NCI-H1694 treated with DMSO at 0.1 percent for 48 hours (cell line): ENCODE measurements around the gene LGALS16.
"Not testable (repeated sequence)": the region's sequence is repeated elsewhere in the genome, so short reads cannot be mapped to it uniquely, and the experiment has no call there.

ENCODE experiments used
- DNase-seq: peaks from one replicate; lab custom pipeline; 2025; lab: John Stamatoyannopoulos, UW

Gene LGALS16

GRCh38 chr19:39677961-39678889, 22.5 kb downstream of the LGALS16 start:
- no peak for DNase-seq

DNA sequence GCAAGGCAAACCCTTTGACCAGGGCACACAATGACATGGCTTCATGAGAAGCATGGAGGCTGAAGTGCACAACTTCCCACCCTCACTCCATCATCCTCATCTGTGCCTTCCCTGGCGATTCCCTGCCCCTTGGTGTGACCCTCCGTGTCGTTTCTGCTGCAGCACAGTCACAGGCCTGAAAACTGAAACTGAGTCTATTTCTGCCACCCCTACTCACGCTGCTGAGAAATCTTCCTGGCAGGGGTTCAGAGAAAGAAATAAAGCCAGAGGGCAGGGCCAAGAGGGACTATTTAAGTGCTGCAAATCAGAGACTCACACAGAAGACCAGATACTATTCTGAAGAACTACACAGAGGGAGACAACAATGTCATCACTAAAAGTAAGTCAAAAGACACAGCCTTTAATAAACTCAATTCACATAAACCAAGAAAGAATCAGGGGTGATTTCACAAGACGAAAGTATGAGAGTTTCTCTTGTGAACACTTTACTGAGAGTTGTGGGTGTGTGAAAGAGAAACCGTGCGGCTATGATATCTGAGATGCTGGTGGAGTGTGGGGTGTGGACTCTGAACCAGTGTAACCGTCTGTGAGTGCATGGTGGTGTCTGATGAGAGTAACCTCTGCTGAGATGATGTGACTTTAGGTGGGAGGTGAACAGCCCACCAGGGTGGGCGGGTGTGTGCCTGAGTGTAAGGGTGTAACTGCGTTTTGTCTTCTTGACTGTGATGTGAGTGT, 23.5 kb downstream of the LGALS16 start:
- DNase-seq: no peak

- no peak for DNase-seq
Measured at GRCh38 chr19:39679791-39680168, 24.1 kb downstream of the LGALS16 start.

DNA sequence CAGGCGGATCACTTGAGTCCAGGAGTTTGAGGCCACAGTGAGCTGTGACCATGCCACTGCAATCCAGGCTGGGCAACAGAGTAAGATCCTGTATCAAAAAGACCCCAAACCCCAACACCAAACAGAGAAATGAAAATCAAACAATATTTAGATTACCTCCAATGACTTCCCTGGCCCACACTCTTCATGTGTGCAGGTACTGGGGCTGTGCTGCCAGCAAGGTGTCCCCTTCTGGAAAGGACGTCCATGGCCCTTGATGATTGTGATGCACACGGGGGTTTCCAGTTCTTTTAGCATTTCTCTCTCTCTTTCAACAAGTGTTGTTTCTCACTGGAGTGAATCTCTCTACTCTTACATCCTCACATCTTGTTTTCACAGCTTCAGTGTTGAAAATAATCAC, 24.9 kb downstream of the LGALS16 start:
- DNase-seq: no peak

DNA sequence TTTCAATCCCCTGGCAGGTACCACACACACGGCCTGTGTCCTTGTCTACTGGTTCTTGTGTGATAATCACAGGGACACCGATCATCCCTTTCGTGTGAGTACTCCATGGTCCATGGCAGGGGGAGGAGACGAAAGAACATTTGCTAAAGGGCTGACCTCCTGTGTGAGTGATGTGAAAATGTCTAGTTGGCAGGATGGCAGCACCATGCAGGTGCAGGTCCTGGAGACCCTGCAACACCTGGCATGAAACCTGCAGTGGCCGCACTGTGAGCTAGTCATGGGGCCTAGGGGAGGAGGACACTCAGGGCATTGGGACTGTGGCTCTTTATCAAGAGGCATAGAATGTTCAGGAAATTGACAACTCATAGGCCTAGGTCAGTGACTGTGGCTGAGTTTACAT, 25.7 kb downstream of the LGALS16 start:
- DNase-seq: no peak

GRCh38 chr19:39684267-39684666, 28.6 kb downstream of the LGALS16 start:
- DNase-seq: no peak

DNA sequence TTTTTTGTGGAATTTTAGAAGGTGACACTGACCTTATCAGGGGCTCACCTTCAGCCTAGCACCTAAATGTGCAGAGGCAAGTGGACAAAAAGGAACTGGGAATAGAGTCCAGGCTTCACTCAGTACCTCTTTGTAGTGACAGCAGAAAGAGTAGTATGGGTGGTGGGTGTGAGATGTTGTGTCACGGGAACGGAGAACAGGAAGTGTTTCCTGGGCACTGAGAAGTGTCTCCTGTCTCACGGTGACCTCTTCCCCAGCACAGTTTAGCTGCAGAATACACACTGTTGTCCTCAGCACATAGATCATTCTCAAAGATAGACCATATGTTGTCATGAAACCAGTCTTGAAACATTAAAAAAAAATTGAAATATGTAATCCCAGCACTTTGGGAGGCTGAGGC, 31.0 kb downstream of the LGALS16 start:
- no peak for DNase-seq

DNA sequence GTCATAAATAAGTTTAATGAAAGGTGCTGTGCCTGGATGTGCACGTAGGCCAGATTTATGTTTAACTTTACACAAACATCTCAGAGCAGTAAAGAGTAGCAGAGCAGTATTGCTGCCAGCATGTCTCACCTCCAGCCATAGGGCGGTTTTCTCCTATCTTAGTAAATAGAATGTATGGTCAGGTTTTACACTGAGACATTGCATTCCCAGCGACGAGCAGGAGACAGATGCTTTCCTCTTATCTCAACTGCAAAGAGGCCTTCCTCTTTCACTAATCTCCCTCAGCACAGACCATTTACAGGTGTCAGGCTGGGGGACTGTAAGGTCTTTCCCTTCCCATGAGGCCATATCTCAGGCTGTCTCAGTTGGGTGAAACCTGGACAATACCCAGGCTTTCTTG, 32.9 kb downstream of the LGALS16 start:
- not testable (repeated sequence) for DNase-seq

- no peak for DNase-seq
Measured at GRCh38 chr19:39692166-39692565, 36.5 kb downstream of the LGALS16 start.

- no peak for DNase-seq
Measured at GRCh38 chr19:39692822-39693221, 37.1 kb downstream of the LGALS16 start.

DNA sequence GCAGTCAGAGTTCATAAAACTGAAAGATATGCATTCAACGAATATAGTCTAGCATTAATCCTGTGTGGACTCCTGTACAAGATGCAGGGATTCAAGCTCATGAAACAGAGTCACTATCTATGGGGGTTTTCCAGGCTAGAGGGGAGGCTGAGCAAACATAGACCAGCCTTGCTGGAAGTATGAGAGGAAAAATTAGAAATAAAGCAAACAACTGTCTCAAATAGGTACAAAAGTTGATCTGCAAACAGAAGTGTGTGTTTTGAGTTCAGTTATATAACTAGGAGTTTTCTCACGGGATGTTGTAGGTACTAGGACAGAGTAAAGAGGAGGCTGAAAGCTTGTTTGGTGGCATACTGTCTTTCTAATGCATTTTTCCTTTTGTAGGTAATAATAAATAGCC, 40.0 kb downstream of the LGALS16 start:
- DNase-seq: no peak

- no peak for DNase-seq
Measured at GRCh38 chr19:39696387-39696786, 40.7 kb downstream of the LGALS16 start.

DNA sequence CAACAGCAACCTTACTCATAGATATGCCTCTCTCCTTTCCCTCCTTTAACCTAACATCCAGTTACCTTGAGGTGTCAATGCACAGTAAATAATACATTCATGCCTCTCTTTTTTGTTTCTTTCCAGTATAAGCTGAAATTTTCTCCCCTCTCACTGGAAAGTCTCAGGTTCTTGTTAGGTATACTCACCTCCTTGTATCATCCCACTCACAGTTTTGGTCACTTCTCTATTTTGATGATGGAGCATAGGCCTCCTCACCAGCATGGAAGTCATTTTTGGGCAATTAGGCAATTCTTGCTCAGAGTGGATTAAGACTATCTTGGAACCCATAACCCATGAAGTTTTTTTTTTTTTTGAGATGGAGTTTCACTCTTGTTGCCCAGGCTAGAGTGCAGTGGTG, 42.8 kb downstream of the LGALS16 start:
- DNase-seq: no peak

- DNase-seq: no peak
Measured at GRCh38 chr19:39701291-39701690, 45.6 kb downstream of the LGALS16 start.

GRCh38 chr19:39704181-39705044, 48.7 kb downstream of the LGALS16 start, which contains the start of gene LGALS14:
Gene LGALS14, plus strand, starts transcription at chr19:39704481. Its CDS starts 48 bp downstream, at chr19:39704529.
- DNase-seq: no peak

DNA sequence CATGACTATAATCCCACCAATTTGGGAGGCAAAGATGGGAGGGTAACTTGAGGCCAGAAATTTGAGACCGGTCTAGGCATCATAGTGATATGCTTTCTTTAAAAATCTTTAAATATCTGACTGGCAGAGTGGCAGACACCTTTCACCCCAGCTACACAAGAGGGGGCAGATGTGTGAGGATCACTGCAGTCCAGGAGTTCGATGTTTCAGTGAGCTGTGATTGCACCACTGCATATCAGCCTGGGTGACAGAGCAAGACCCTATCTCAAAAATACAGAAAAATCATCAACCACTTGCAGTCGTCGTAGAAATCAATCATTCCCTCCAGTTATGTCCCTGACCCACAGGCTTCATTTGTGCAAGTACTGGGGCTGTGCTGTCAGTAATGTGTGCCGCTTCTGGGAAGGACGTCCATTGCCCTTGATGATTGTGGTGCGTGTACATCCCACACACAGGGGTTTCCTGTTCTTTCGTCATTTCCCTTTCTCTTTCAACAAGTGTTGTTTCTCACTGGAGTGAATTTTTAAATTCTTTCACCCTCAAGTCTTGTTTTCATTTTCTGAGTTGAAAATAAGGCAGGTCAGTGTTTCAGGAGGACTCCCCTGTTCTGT, 50.0 kb downstream of the LGALS16 start:
- no peak for DNase-seq

DNA sequence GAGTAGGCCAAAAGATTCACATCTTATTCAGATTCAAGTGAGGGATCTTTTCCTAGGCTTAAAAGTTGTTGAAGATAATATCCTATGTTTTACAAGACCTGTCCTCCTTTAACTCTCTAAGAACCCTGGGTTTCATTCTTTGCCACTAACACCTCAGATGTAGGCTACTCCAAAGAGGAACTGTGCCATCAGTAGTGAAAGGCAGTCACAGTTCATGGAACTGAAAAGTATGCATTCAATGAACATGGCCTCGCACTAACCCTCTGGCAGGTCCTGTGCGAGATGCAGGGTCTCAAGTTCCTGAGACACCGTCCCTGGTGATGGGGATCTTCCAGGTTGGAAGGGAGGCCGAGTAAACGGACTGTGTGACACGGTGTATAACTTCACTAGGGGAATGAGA, 52.9 kb downstream of the LGALS16 start:
- DNase-seq: no peak

- DNase-seq: no peak
Measured at GRCh38 chr19:39709026-39709872, 53.5 kb downstream of the LGALS16 start.
